Measurements from ENCODE around the gene SEZ6.
"Not testable (repeated sequence)": the region's sequence is repeated elsewhere in the genome, so short reads cannot be mapped to it uniquely, and the experiment has no call there.

The SEZ6 gene

GRCh38 chr17:28935744-28936460 is 69.9 kb downstream of the SEZ6 start:
- no peak for DNase-seq (ENCODE audit: low read depth in 3 of 3)

GRCh38 chr17:28934508-28934907 is 71.3 kb downstream of the SEZ6 start:
- not testable (repeated sequence) for DNase-seq (ENCODE audit: low read depth in 3 of 3)

- no peak for DNase-seq (ENCODE audit: low read depth in 3 of 3)
Observed at GRCh38 chr17:28929787-28930186, 76.0 kb downstream of the SEZ6 start.

- DNase-seq (ENCODE audit: low read depth in 3 of 3): peak in 2 of 3 donors; percentile 27 to 34
Observed at GRCh38 chr17:28928061-28928460, 77.8 kb downstream of the SEZ6 start.

GRCh38 chr17:28926786-28927185 is 79.0 kb downstream of the SEZ6 start:
- DNase-seq (ENCODE audit: low read depth in 3 of 3): no peak

- DNase-seq (ENCODE audit: low read depth in 3 of 3): no peak
Observed at GRCh38 chr17:28926366-28926765, 79.5 kb downstream of the SEZ6 start.

GRCh38 chr17:28925912-28926365 is 79.9 kb downstream of the SEZ6 start:
- peak in 1 of 3 donors; percentile 21 for DNase-seq (ENCODE audit: low read depth in 3 of 3)

- DNase-seq (ENCODE audit: low read depth in 3 of 3): no peak
Observed at GRCh38 chr17:28920201-28920600, 85.6 kb downstream of the SEZ6 start.

GRCh38 chr17:28918295-28918694 is 87.5 kb downstream of the SEZ6 start:
- no peak for DNase-seq (ENCODE audit: low read depth in 3 of 3)

- DNase-seq (ENCODE audit: low read depth in 3 of 3): no peak
Observed at GRCh38 chr17:28917465-28917864, 88.4 kb downstream of the SEZ6 start.

GRCh38 chr17:28917029-28917428 is 88.8 kb downstream of the SEZ6 start:
- no peak for DNase-seq (ENCODE audit: low read depth in 3 of 3)

GRCh38 chr17:28916302-28916934 is 89.4 kb downstream of the SEZ6 start:
- DNase-seq (ENCODE audit: low read depth in 3 of 3): no peak

- no peak for DNase-seq (ENCODE audit: low read depth in 3 of 3)
Observed at GRCh38 chr17:28912938-28913333, 92.9 kb downstream of the SEZ6 start.

- DNase-seq (ENCODE audit: low read depth in 3 of 3): no peak
Observed at GRCh38 chr17:28912281-28912937, 93.4 kb downstream of the SEZ6 start.

- DNase-seq (ENCODE audit: low read depth in 3 of 3): no peak
Observed at GRCh38 chr17:28911411-28912045, 94.3 kb downstream of the SEZ6 start.

GRCh38 chr17:28910534-28910933 is 95.3 kb downstream of the SEZ6 start:
- no peak for DNase-seq (ENCODE audit: low read depth in 3 of 3)

GRCh38 chr17:28908640-28909167 is 97.1 kb downstream of the SEZ6 start:
- no peak for DNase-seq (ENCODE audit: low read depth in 3 of 3)

GRCh38 chr17:28907709-28908475 is 97.9 kb downstream of the SEZ6 start:
- DNase-seq (ENCODE audit: low read depth in 3 of 3): no peak

- DNase-seq (ENCODE audit: low read depth in 3 of 3): no peak
Observed at GRCh38 chr17:28906706-28907438, 99.0 kb downstream of the SEZ6 start.

GRCh38 chr17:28906276-28906675 is 99.6 kb downstream of the SEZ6 start:
- no peak for DNase-seq (ENCODE audit: low read depth in 3 of 3)

Measured in stimulated activated CD4-positive, alpha-beta T cell treated with anti-CD3 and anti-CD28 coated beads, TNF-alpha, amount 100 ng/mL, for 48 hours (primary cell).